Ovary (tissue), 10 donors: ENCODE results near the gene NR2F6. TPM values are rescaled to one million over a fixed set of nuclear protein-coding genes. Genes with fewer than 3 reads are reported as not detected.

Source experiments
- DNase-seq, 5 donors: peaks; one replicate each; pipeline ENCODE4 v3.0.0-alpha.2; 2019 to 2020
- H3K27ac ChIP-seq, 2 donors: fragments of 200-600 bp; one replicate each; pipeline versions ENCODE4 v1.5.1 to v1.8.0; 2019 to 2022
- H3K27me3 ChIP-seq: fragments of 200-600 bp; one replicate; pipeline ENCODE4 v1.8.0; 2022
- H3K36me3 ChIP-seq: fragments of 200-600 bp; sonication (generic); one replicate; pipeline ENCODE4 v1.5.1; 2019
- H3K4me1 ChIP-seq: one replicate; pipeline ENCODE4 v1.8.1; 2013; ENCODE audit warnings: mild to moderate bottlenecking, moderate library complexity; ENCODE audit not compliant: insufficient read depth
- H3K4me3 ChIP-seq: fragments of 200-600 bp; sonication (generic); one replicate; pipeline ENCODE4 v1.5.1; 2017
- H3K9me3 ChIP-seq, 2 donors: fragments of 200-600 bp in 1 of 2; sonication (generic) in 1 of 2; one replicate each; pipeline versions ENCODE4 v1.5.1 to v1.8.1; 2013 to 2019; ENCODE audit warnings: mild to moderate bottlenecking in 1 of 2, moderate library complexity in 1 of 2
- CTCF ChIP-seq, 3 donors: fragments of 450-650 bp in 2 of 3; fragments of 200-600 bp in 1 of 3; IDR thresholded peaks; one replicate each; pipeline versions ENCODE4 v1.5.1 to v1.8.0; 2016 to 2022; ENCODE audit warnings: antibody characterized with exemption in 3 of 3, mild to moderate bottlenecking in 1 of 3
- EP300 ChIP-seq: sonication (generic); formaldehyde crosslinking; IDR thresholded peaks from one replicate; pipeline ENCODE4 v1.6.1; 2017; ENCODE audit warnings: antibody characterized with exemption
- POLR2A ChIP-seq: fragments of 450-650 bp; IDR thresholded peaks from one replicate; pipeline ENCODE4 v1.6.1; 2017; ENCODE audit warnings: antibody characterized with exemption, mild to moderate bottlenecking, moderate library complexity
- WGBS, 3 donors: extraction: QIAGEN DNeasy Blood & Tissue Kit in 1 of 3; methylation state at CpG; one replicate each; pipeline versions ENCODE4 v1.1.5 to v1.1.7; 2013 to 2017; 5-methylcytosine and 5-hydroxymethylcytosine counted together
- intact Hi-C, 4 donors: fragments of 100-400 bp; cut with DNase I; formaldehyde crosslinking; loops; one replicate each; pipeline versions ENCODE4 v1.11.0 to v1.15.1; 2022 to 2023
- long read RNA-seq, 3 donors: library from polyadenylated mRNA in 2 of 3; unstranded in 2 of 3; transcript quantifications; one replicate each; pipeline ENCODE4 v2.0.0 and lab custom pipeline, GENCODE V29; 2021 to 2026
- polyA plus RNA-seq, 2 donors: library from polyadenylated mRNA; stranded (reverse); fragments of 200-250 nt in 1 of 2; fragments of 350-450 nt in 1 of 2; fragmentation: Illumina TruSeq in 1 of 2; extraction: RNeasy Lipid Tissue Mini Kit (QIAGEN cat#74804) in 1 of 2; gene quantifications; one replicate each; pipeline ENCODE4 v1.2.3, GENCODE V29; 2013 to 2014
- total RNA-seq, 7 donors: library from RNA; depleted of rRNA in 2 of 7; stranded (reverse); fragments of >200 nt in 2 of 7; fragmentation: NEBNext Ultra II Directional in 3 of 7; extraction: Animal tissue kit (Norgen Biotek cat#: 25700) in 3 of 7; gene quantifications; one replicate each; pipeline versions ENCODE4 v1.1.0 to v1.2.4, GENCODE V29; 2016 to 2023
- donor health status: DM: no; HTN: no; CAD: no; lungs with moderate emphysema.
- donor health status: DM: no; HTN: no; CAD: no.
- donor health status: Bipolar disorder and iron deficiency.
- donor health status: DM: yes; HTN: yes; CAD: no.
- donor health status: DM: no; HTN: no; CAD: no.
- donor health status: DM: yes; HTN: yes; CAD: no.

The NR2F6 gene
- 10 to 100 TPM; 21.5 to 46.4 (median 28.4) TPM for total RNA-seq
- 10 to 100 TPM in 1 of 2 donors, 1 to 10 TPM in 1; 3.7 to 10.5 TPM for polyA plus RNA-seq
- long read RNA-seq, donor 1, partial matches to known transcripts, result 8 of 8 reads
- long read RNA-seq, donor 1, other reads (novel, unspliced or antisense), result 0 of 8 reads
- long read RNA-seq, donor 2, transcript NR2F6-201 (4 exons, 2,404 nt), result major isoform, 20 of 34 reads
- long read RNA-seq, donor 2, partial matches to known transcripts, result 14 of 34 reads
- long read RNA-seq, donor 2, other reads (novel, unspliced or antisense), result 0 of 34 reads
- long read RNA-seq, donor 3, transcript NR2F6-201 (4 exons, 2,404 nt), result major isoform, 159 of 176 reads
- long read RNA-seq, donor 3, partial matches to known transcripts, result 13 of 176 reads
- long read RNA-seq, donor 3, other reads (novel, unspliced or antisense), result 4 of 176 reads

- Histone ChIP-seq H3K27me3 (no peaks in the 10 kb centered on the region), H3K9me3 (no peaks in the 10 kb centered on the region), H3K4me1 (peaks cover 4% of the 10 kb centered on the region), H3K36me3 (no peaks in the 10 kb centered on the region), H3K27ac (peak within 1 kb of the TSS; percentile 44 to 66), H3K4me3 (peak within 1 kb of the TSS; percentile 87)
- intact Hi-C loops, result no loop called here
- 0 to 2% (median 1%) methylated on average over 3 to 67 of the region's 72 CpGs for WGBS, 3 donors
- TF ChIP-seq EP300 (no peak), CTCF (IDR thresholded peaks at IDR 0.05) (no peak), POLR2A (no peak)
- DNase-seq, result peak in 1 of 5 donors; percentile 35
These were observed at the start of gene NR2F6 for GRCh38 chr19:17245535-17245984. Gene NR2F6, minus strand, starts transcription at chr19:17245919. Its CDS starts 699 bp downstream, at chr19:17245220.

- TF ChIP-seq POLR2A (no peak), EP300 (no peak), CTCF (IDR thresholded peaks at IDR 0.05) (no peak)
- intact Hi-C loops, result loop anchor here in 1 of 4 donors (5.0 kb wide), 1 partner anchor 53 kb away; no protein-coding TSS in a partner anchor
- H3K27me3 ChIP-seq, result no peaks in the 10 kb centered on the region
- peak in 3 of 5 donors; percentile 57 to 66 (median 65) for DNase-seq
- H3K27ac ChIP-seq, result no peak overlapping the region
- H3K36me3 ChIP-seq, result no peaks in the 10 kb centered on the region
- H3K4me1 ChIP-seq, result peaks cover 2% of the 10 kb centered on the region
- 77 to 81% (median 79%) methylated on average over 47 to 48 of the region's 48 CpGs for WGBS, 3 donors
- no peak overlapping the region for H3K4me3 ChIP-seq
- no peaks in the 10 kb centered on the region for H3K9me3 ChIP-seq
These were observed 48.6 kb upstream of the NR2F6 start for GRCh38 chr19:17294051-17294891.

- no peaks in the 10 kb centered on the region for H3K27me3 ChIP-seq
- H3K9me3 ChIP-seq, result no peaks in the 10 kb centered on the region
- no peak overlapping the region for H3K27ac ChIP-seq
- 66 to 83% (median 73%) methylated on average over 14 of the region's 14 CpGs for WGBS, 3 donors
- intact Hi-C loops, result loop anchor here in 1 of 4 donors (2.0 to 5.0 kb wide), 2 partner anchors 54 to 97 kb away; no protein-coding TSS in a partner anchor
- no peak overlapping the region for H3K4me3 ChIP-seq
- peaks cover 2% of the 10 kb centered on the region for H3K4me1 ChIP-seq
- DNase-seq, result no peak
- no peaks in the 10 kb centered on the region for H3K36me3 ChIP-seq
- no peak for TF ChIP-seq EP300
- TF ChIP-seq CTCF (IDR thresholded peaks at IDR 0.05), result no peak
- no peak for TF ChIP-seq POLR2A
These were observed 47.9 kb upstream of the NR2F6 start for GRCh38 chr19:17293605-17294004.
